ENCODE results near the gene TMEM54.

GRCh38 chr1:32897082-32898049, 3.8 kb downstream of the TMEM54 start:
- no peak for TF ChIP-seq CTCF (IDR thresholded peaks at IDR 0.05; ENCODE audit: poor library complexity)
- no peak for TF ChIP-seq EZH2phosphoT487 (IDR thresholded peaks at IDR 0.05; ENCODE audit: low read depth, severe bottlenecking, unreplicated experiment)
- TF ChIP-seq EZH2 (IDR thresholded peaks at IDR 0.05; ENCODE audit: borderline replicate concordance), result no peak
